Lower leg skin (tissue), 3 donors: Measurements from ENCODE around the gene FEZF1.

ENCODE experiments used
- POLR2A ChIP-seq, 2 donors: fragments of 450-650 bp; IDR thresholded peaks; one replicate each; pipeline ENCODE4 v1.6.1; 2016 to 2017; ENCODE audit warnings: antibody characterized with exemption in 2 of 2, mild to moderate bottlenecking in 1 of 2, moderate library complexity in 1 of 2
- TF ChIP-seq, protein P1 (sequence below), 3 donors: fragments of 450-650 bp; IDR thresholded peaks; one replicate each; pipeline ENCODE4 v1.5.1; 2016; ENCODE audit warnings: antibody characterized with exemption in 3 of 3, mild to moderate bottlenecking in 3 of 3, moderate library complexity in 2 of 3

DNA sequence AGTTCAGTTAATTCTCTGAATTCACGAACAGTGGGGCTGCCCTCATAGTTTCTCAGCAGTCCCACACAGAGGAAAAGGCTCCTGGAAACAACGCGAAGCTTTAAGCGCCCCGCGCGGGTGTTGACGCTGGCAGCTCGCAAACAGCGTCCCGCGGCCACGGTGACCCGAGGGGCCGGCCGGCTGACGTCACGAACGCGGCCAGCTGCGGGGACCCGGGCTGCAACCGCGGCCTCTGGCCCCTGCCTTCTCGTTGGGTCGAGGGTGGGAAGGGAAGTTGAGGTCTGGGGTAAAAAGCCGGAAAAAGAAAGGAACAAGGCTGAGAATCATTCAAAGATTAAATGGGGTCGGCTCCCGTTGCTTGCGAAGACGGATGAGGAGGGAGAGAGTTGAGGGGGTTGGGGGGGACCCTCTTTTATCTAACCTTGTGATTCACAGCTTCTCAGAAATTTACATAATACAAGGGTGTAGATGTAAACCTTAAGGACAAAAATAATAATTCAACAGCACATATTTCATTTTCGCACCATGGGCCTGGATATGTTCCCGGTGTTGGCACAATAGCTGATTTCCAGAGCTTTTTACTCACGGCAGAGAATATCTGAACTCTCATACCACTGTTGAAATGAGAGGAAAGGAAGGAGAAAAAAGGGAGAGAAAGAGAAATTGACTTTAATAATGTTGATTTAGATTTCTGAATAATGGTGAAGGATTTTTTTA, 7.3 kb upstream of the FEZF1 start:
- TF ChIP-seq, protein P1, sequence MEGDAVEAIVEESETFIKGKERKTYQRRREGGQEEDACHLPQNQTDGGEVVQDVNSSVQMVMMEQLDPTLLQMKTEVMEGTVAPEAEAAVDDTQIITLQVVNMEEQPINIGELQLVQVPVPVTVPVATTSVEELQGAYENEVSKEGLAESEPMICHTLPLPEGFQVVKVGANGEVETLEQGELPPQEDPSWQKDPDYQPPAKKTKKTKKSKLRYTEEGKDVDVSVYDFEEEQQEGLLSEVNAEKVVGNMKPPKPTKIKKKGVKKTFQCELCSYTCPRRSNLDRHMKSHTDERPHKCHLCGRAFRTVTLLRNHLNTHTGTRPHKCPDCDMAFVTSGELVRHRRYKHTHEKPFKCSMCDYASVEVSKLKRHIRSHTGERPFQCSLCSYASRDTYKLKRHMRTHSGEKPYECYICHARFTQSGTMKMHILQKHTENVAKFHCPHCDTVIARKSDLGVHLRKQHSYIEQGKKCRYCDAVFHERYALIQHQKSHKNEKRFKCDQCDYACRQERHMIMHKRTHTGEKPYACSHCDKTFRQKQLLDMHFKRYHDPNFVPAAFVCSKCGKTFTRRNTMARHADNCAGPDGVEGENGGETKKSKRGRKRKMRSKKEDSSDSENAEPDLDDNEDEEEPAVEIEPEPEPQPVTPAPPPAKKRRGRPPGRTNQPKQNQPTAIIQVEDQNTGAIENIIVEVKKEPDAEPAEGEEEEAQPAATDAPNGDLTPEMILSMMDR (IDR thresholded peaks at IDR 0.05): no peak
- TF ChIP-seq POLR2A (IDR thresholded peaks at IDR 0.05): no peak
